T follicular helper cell (primary cell): ENCODE data around the gene MAU2.

Experiments
- DNase-seq: peaks from one replicate; pipeline ENCODE4 v3.0.0-alpha.2; 2020; ENCODE audit warnings: low read depth

MAU2 gene

DNA sequence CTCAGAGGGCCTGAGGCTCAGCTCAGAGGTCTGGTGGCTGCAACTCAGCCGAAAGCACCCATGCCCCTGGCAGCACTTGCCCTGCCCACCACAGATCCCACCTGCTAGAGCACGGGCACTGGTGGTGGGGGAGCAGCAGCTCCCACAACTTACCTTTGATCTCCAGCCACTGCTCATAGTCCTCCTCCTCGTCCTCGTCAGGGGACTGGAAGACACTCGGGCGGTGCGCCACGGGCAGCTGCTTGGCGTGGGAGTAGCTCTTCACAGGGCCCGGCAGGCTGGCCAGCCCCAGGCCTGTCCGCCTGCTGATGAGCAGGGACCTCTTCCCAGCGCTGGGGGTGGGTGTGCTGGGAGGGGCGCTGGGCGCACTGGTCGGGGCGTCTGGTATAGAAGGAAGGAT, 14.9 kb upstream of the MAU2 start:
- no peak for DNase-seq

DNA sequence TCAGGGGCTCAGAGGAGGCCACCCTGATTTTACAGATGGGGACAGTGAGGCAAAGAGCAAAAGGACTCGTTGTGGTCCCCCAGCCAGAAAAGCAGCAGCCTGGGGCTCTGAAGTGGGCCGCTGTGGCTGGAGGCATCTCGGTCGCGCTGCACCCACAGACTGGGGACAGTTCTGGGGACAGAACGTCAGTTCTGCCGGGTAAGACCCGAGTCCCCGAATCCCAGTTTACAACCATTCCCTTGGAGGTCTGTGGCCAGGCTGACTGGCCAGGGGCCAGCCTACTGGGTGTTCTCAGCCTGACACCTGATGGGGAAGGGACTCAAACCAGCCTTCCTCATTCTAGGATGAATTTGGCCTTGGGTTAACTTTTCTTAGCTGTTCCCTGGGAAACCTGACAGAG, 14.4 kb upstream of the MAU2 start:
- DNase-seq: no peak

DNA sequence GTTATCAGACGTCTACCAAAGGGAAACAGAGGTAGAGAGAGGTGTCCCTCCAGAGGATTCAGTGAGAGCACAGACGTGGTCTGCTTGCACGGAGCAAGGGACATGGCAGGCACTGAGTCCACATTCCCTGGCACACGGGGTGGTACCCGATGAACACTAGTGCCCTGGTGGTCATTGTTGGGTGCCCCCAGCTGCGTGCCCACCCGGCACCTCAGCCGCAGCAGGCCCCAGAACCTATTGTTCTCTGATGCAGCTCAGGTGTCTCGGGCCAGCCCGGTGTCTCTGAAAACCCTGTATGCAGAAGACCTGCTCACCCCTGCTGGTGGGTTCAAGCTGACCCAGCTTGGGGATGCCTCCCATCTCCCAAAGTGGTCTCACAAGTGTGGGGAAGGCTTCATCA, 12.3 kb upstream of the MAU2 start:
- DNase-seq: no peak

DNA sequence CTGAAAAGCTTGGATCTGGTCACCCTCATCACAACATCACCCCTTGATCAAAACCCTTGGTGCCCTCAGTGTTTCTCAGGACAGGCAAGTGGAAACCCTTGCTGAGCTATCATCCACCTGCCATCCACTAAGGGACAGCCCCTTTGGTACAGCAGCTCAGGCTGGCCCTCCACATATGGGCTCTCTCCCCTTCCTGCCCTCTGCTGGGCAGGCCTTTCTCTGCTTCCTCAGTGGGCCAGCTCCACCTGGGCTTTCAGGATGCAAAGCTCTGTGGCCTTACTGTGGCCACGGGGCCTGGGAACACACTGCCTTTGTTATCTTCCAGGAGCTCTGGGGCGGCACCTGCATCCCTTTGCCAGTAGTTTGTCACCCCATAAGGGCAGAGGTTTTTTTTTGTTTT, 5.2 kb upstream of the MAU2 start:
- no peak for DNase-seq

DNA sequence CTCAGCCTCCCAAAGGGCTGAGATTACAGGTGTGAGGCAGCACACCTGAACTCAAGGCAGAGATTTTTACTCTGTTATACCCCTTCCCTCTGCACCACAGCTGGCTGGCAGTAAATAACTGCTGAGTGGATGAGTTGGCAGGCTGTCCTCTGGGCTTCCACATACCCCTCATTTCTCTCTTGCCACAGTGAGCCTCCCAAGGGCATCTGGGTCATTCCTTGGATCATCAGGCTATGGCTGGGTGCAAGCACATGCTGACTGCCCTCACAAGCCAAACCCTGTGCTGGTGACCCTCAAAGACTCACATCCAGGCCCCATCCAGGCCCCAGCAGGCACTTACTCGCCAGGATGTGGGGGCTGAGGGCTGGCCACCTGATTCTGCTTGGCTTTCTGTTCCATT, 4.5 kb upstream of the MAU2 start:
- no peak for DNase-seq

GRCh38 chr19:19319732-19320360, 783 bp upstream of the MAU2 start:
- DNase-seq: no peak

- DNase-seq: no peak
Observed at GRCh38 chr19:19321141-19321577, 530 bp downstream of the MAU2 start.

DNA sequence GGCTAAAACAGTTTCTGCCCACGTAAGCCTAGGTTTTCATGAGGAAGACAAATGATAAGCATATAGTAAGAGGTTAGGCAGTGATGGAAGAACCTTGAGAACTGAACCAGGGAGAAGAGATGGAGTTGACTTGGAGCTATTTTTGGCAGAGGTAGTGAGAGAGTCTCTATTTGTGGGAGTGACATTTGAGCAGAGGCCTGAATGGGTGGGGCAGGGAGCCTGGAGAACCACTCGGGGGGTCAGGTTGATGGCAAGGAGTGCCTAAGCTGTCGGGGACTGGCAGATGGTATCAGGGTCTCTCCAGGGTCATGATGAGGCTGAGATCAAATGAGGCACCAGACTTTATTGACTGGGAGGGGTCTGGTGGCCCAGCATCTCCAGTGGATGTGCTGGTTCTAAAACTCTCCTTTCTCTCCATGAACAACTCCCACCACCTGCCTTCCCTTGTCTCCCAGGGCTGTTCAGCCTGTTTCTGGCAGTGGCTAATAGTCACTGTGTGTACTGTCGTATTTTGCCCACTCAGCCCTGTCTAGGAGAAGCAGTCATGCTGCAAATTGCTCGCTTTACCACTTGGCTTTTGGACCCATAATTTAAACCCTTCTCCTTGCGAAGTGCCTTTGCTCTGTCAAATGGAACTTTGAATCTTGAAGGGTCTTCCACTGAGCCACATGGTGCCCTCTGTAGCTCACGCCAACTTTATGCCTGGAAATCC, 3.6 kb downstream of the MAU2 start:
- DNase-seq: no peak

DNA sequence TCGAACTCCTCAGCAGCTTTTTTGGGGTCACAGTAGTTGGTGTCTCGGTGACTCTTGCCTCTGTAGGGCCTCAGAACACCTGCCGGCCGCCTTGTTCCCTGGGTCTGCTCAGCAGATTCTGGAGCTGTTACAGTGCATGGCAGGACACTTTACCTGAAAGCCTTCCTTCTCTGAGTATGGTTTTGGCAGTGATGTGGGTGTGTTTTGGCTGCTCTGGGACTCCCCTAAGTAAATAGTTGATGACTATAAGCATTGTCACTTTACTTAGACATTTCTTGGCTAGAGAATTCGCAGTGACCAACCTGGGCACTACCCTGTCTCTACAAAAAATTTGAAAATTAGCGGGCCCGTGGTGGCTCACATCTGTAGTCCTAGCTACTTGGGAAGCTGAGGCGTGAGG, 7.0 kb downstream of the MAU2 start:
- DNase-seq: no peak

DNA sequence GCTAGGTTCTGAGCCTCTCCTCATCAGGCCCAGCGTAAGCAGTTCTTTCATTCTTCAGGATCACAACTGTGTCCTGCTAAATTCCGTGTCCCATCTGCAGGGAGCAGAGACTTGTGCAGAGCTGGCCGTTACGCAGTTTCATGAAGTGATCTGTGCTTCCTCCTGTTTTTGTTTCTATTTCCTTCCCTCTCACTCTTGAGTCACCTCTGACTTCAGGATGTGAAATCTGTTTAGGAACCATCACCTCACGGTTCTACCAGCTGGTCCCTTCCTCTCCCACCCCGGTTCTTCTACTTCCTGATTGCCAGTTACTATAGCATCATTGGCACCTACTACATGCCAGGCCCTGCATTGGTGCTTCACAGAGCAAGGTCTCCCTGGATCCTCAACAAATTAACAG, 8.5 kb downstream of the MAU2 start:
- DNase-seq: no peak

DNA sequence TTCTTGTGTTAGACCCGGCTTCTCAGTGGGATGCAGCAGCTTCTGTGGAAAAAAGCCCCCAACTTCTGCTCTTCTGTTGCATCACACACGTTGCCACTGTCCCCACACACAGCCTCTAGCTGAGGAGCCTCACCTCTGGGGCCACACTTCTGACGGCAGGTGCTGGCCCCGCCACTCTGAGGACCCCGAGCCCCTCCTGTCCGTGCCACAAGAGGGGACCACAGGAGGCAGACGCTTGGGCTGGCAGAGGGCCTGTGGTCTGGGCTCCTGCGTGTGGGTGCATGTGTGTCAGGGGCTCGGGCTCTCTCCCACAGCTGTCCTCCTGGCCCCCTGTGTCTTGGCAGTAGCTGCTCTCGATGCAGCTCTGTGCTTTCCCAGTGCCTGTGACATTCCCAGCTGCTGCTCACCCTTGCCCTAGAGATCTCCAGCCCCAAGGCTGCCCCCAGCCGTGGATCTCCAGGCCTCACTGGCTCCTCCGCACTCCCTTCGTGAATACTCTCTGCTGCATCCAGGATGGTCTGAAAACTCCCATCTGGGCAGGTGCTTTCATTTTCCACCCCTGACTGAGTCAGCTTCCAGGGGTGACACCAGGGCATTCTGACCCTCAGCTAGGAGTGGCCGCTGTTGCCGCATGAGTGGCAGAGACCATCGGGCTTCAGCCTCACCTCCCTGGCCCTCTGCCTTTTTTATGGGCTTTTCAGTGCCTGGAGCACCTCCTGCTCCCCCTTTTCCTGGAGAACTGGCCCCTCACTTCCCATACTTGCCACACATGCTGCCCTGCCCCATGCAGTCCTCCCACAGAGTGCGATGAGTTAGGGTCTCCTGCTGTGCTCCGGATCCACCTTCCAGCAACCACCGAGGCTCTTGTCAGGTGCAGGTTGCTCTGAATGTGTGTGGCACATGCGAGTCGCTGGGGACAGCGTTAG, 13.7 kb downstream of the MAU2 start:
- no peak for DNase-seq

- DNase-seq: no peak
Observed at GRCh38 chr19:19334989-19335344, 14.3 kb downstream of the MAU2 start.

DNA sequence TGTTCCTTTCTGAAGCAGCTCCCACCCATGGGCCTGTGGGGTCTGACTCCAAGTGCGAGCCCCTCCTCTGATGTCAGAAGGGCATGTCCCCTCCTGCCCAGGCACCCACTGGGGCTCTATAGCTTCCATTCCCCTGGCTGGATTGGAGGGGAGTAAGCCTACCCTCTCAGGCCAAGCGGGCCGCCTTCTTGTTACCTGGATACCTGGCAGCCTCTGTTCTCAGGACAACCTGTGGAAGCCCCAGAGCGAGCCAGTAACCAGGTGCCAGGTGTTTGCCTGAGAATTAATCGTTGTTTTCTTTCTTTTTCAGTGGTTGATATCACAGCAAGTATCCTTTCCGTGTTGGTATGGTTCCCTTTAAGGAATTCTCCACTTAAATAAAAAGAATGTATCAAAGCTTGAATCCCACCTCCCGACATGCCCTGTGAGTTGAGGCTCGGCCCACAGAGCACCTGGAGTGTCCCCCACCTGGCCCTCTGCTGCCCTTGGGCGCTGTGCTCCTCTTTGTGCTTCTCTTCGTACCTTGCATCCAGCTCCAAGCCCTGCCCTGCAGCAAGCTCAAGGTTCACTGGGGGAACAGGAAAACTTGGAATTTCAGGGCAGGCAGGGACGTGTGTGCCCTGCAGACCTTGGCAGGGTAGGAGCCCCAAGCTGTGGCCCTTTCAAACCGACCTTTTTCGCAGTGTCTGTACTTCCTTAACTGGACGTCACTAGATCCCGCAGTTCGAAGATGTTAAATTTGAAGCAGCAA, 15.0 kb downstream of the MAU2 start:
- no peak for DNase-seq

DNA sequence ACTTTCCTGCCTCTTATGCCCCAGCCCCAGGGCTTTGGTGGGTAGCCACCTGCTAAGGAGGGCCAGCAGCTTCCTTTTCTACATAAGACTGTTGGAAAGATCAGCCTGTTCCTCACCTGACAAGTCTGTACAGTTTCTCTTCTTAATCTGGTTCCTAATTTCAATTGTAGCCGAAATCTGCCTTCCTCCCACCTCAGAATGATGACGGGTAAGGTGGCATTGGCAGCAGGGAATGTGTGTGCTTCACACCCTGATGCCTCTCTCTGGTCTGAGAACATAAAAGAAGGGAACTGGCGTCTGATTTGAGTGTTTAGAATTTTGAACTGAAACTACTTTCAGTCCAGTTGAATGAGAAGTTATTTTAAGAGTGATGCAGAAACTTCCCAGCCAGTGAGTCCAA, 16.0 kb downstream of the MAU2 start:
- no peak for DNase-seq

GRCh38 chr19:19337120-19337519, 16.5 kb downstream of the MAU2 start:
- no peak for DNase-seq

GRCh38 chr19:19338082-19338481, 17.5 kb downstream of the MAU2 start:
- no peak for DNase-seq

DNA sequence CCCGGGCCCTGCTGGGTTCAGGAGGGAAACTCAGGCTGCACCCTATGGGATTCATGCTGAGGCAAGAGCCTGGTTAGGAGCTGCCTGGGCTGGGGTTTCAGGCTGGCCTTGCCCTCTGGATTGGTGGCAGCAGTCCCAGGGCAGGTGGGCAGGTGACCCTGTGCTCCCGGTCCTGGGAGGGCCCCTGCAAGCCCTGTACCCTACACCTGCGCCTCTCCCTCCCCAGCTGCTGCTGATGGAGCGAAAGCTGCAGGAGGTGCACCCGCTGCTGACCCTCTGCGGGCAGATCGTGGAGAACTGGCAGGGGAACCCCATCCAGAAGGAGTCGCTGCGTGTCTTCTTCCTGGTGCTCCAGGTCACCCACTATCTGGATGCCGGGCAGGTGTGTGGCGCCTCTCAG, 20.4 kb downstream of the MAU2 start:
- DNase-seq: no peak

DNA sequence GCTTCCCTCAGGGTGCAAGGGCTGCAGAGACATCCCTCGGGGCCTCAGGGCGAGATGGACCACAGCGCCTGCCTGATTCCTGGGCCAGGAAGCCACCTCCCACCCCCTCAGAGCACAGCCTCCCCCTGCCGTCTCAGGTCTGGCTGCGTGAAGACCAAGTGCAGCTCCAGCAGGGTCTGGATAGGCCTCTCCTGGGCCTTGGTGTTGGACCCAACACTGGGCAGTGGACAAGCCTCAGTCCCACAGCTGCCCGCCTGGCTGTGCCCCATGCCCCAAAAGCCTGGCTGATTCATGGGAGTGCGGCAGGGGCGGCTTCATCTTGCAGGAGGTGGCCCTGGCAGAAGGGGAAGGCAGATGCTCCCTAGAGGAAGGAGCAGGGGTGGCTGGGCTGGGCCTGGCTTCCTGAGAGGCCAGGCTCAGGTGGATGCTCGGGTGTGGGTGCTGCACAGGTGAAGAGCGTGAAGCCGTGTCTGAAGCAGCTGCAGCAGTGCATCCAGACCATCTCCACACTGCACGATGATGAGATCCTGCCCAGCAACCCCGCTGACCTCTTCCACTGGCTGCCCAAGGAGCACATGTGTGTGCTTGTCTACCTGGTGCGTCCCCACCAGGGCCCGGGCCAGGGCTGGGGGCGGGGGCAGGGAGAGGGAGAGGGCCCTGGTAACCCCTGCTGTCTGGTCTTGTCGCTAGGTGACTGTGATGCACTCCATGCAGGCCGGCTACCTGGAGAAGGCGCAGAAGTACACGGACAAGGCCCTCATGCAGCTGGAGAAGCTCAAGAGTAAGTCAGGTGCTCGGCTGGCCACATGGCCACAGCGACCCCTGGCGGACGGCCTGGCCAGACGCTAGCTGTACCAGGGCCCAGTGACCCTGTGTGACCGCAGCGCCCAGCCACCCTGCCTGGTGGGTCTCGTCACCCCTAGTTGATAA, 21.7 kb downstream of the MAU2 start:
- DNase-seq: no peak

GRCh38 chr19:19343016-19343362, 22.4 kb downstream of the MAU2 start:
- DNase-seq: no peak

GRCh38 chr19:19343762-19344161, 23.1 kb downstream of the MAU2 start:
- DNase-seq: no peak

- no peak for DNase-seq
Observed at GRCh38 chr19:19345232-19345631, 24.6 kb downstream of the MAU2 start.
